ENCODE measurements around the gene ARFGEF2.
"Not testable (repeated sequence)": the region's sequence is repeated elsewhere in the genome, so short reads cannot be mapped to it uniquely, and the experiment has no call there.

Gene ARFGEF2

DNA sequence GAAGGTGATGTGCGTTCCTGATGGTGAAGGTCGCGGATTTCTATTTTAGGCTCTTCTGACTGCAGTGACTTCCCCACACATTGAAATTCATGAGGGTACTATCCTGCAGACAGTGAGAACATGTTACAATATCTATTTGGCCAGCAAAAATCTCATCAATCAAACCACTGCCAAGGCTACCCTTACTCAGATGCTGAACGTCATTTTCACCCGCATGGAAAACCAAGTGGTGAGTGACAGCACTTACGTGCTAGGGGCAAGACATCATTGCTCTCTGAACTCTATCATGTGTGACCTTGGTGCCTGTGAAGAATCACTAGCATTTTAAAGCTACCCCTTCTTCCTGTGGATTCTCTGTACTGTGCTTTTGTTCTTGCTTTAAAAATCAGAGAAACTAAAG lies 31.1 kb downstream of the ARFGEF2 start:
- no peak for DNase-seq (ENCODE audit: low spot score)

DNA sequence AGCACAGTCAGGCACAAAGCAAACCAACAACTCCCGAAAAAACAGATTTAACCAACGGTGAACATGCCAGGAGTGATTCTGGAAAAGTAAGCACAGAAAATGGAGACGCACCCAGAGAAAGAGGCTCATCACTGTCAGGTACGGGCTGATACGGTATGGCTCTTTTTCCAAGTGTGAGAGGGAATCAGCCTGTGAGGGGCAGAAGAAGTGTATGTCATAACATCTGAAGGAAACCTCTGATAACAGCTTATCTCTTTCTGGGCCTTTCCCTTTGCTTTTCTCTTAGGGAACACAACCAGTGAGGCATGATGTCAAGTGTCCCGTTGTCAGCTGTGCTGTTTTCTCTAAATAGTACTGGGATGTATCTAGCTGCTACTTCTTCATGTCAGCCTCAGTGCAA lies 32.1 kb downstream of the ARFGEF2 start:
- no peak for DNase-seq (ENCODE audit: low spot score)

GRCh38 chr20:48956052-48956451 lies 34.5 kb downstream of the ARFGEF2 start:
- no peak for DNase-seq (ENCODE audit: low spot score)

GRCh38 chr20:48957053-48957481 lies 35.6 kb downstream of the ARFGEF2 start:
- no peak for DNase-seq (ENCODE audit: low spot score)

DNA sequence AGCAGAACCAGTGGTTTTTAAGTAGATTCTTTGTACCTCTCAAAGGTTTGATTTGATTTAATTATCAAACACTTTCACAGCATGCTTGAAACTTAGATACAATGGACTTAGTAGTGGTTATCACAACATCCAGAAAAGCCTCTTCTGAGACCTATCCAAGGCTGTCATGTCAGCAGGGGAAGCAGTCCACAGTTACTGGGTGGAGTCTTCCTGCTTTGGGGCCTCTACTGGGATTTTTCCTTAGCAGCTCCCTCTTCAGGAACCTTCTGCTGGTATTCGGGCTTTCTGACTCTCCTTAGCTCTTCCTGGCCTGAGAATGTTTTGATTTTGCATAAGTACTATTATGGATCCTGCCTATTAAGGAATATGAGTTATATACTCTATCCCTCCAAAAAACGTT lies 36.0 kb downstream of the ARFGEF2 start:
- no peak for DNase-seq (ENCODE audit: low spot score)

GRCh38 chr20:48958743-48959142 lies 37.2 kb downstream of the ARFGEF2 start:
- DNase-seq (ENCODE audit: low spot score), result no peak

DNA sequence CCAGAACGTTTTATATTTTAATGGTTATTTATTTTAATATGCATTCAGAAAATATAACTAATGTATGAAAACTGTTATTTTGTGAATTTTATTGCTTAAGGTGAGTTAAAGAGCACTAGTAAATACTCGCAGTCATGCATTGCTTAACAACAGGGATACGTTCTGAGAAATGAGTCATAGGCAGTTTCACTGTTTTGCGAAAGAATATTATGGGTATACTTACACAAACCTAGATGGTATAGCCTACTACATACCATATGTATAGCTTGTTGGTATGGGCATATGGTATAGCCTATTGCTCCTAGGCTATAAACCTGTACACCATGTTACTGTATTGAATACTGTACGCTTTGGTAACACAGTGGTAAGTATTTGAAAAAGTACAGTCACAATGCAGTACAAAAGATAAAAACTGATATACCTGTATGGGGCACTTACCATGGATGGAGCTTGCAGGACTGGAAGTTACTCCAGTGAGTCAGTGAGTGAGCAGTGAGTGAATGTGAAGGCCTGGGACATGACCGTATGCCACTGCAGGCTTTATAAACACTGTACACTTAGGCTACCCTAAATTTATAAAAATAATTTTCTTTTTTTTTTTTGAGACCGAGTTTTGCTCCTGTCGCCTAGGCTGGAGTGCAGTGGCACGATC lies 38.5 kb downstream of the ARFGEF2 start:
- DNase-seq (ENCODE audit: low spot score), result no peak

DNA sequence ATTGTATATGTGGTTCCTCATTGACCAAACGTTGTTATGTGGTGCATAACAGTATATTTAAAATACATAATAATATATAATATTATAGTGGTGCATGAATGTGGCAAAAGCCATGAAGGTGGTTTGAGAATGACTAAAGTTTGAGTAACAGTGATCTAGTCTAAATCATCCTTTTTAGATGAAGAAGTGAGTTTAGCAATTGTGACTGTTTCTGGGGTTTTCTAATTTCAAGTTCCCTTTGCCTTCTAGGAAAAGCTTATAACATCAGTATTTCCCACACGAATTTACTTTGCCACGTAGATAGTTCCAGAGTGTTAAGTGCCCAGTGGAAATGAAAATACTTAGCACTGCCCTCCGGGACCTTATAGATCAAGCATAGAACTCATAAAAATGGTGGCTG lies 40.9 kb downstream of the ARFGEF2 start:
- DNase-seq (ENCODE audit: low spot score), result no peak

DNA sequence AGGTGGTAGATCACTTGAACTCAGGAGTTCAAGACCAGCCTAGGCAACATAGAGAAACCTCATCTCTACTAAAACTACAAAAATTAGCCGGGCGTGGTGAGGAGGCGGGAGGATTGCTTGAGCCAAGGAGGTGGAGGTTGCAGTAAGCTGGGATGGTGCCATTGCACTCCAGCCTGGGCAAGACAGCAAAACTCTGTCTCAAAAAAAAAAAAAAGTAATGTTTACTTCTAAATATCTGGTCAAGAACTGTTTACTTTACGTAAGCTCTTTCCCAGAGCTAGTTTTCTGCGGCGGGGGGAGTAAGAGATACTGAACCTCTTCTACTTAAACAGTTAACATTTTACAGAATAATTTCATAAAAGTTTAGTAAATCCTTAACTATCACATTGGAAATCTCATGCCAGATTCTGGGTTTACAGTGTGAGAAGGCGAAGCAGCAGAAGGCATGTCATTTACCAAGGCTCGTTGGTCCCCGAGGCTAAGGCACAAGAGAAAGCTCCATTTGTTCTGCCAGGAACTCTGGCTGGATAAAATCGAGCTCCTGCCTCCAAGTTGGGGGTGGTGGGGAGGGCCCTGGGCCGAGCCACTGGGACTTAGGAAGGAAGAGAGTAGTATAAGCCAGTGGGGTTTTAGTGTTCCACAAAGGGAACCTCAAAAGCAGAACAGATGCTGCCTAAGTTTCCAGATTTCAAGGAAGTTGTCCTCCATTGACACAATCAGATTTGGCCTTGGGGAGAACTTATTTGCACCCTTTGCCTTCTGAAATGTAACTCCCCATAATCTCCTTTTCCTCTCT lies 41.7 kb downstream of the ARFGEF2 start:
- DNase-seq (ENCODE audit: low spot score), result no peak

- no peak for DNase-seq (ENCODE audit: low spot score)
Measured at GRCh38 chr20:48965189-48965910, 43.8 kb downstream of the ARFGEF2 start.

GRCh38 chr20:48970681-48971365 lies 49.3 kb downstream of the ARFGEF2 start:
- DNase-seq (ENCODE audit: low spot score), result no peak

- DNase-seq (ENCODE audit: low spot score), result no peak
Measured at GRCh38 chr20:48971956-48972355, 50.4 kb downstream of the ARFGEF2 start.

DNA sequence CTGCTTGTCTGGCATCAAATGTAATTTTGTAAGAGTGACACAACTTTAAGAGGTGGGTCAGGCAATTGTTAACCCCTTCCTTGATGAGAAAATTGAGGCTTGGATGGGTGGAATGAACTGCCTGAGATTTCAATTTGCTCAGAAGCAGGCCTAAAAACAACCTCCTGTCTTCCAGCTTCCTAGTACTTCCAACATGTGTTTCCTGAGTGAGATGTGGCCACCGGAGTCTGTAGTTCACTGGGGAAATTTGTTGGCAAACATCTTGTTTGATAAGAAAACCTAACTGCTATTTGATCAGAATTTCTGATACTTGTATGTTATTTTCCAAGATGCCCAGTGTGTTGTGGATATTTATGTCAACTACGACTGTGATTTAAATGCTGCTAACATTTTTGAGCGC lies 51.3 kb downstream of the ARFGEF2 start:
- DNase-seq (ENCODE audit: low spot score), result no peak

DNA sequence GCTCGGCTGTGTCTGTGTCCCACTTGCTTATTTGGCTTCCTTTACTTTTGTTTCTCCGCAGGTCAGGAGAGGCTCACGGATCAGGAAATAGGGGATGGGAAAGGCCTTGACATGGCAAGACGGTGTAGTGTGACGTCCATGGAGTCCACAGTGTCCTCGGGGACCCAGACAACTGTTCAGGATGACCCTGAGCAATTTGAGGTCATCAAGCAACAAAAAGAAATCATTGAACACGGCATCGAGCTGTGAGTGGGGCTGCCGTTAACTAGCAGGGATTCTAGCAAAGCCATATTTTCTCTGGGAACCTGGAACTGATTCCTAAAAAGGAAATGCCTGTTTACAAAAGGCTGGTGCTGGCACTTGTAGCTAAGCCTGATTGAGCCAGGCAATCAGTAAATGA lies 54.4 kb downstream of the ARFGEF2 start:
- DNase-seq (ENCODE audit: low spot score), result no peak

DNA sequence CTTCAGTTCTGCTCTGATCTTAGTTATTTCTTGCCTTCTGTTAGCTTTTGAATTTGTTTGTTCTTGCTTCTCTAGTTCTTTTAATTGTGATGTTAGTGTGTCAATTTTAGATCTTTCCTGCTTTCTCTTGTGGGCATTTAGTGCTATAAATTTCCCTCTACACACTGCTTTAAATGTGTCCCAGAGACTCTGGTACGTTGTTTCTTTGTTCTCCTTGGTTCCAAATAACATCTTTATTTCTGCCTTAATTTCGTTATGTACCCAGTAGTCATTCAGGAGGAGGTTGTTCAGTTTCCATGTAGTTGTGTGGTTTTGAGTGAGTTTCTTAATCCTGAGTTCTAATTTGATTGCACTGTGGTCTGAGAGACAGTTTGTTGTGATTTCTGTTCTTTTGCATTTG lies 58.5 kb downstream of the ARFGEF2 start:
- not testable (repeated sequence) for DNase-seq (ENCODE audit: low spot score)

- DNase-seq (ENCODE audit: low spot score), result no peak
Measured at GRCh38 chr20:48983423-48984400, 62.2 kb downstream of the ARFGEF2 start.

DNA sequence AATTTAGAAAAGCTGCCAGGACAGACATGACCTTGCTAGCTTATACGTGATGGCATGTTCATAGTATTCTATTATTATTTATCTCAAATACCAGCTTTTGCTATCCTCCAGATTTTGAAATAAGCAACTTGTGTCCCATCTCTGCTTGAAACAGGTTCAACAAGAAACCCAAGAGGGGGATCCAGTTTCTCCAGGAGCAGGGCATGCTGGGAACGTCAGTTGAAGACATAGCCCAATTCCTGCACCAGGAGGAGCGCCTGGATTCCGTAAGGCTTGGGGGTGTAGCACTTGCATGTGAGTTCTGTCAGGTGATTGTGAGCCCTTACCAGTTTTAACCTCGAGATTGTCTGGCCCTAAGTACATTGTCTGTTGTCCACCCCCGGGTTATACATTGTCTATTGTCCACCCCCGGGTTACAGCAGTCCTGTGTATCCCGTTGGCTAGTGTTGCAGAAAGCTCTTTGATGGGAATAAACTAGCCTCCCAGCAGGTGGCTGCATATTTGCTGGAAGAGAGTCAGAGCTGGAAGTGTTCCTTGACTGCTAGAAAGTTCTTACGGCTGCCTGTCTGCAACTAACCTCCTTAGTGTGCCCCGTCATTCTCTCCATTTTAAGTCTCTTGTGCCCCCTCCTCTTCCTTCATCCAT lies 63.2 kb downstream of the ARFGEF2 start:
- DNase-seq (ENCODE audit: low spot score), result no peak

DNA sequence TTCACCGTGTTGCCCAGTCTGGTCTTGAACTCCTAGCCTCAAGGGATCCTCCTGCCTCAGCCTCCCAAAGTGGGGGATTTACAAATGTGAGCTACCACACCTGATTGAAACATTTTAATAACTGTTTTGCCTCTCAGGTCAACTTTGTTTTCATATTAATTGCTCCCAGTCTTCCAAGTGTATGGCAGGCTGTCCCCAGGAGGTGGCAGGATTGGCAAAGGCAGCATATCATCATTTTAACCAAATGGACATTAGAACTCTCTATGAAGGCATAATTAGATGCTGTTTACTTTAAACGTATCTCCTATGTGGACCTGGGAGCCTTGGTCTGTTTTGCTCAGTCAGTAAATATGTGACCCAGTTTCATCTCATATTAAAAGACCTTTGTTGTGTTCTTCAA lies 65.4 kb downstream of the ARFGEF2 start:
- peak; percentile 52 for DNase-seq (ENCODE audit: low spot score)

- DNase-seq (ENCODE audit: low spot score), result no peak
Measured at GRCh38 chr20:48990467-48990866, 69.0 kb downstream of the ARFGEF2 start.

DNA sequence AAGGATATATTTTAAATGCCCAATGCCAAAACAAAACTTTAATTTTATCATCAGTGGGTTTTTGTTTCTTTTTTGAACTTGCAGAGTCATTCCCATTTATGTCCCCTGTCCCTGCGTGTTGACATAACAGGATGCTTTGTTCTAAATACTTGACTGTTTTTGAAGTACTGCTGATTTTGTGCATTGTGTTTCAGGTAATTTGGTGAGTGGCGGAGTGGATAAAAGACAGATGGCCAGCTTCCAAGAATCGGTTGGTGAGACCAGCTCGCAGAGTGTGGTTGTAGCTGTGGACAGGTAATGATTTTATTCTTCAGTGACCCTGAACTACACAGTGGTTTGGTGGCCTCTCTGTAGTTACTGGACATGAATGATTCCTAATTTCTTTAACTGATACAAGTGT lies 74.1 kb downstream of the ARFGEF2 start:
- DNase-seq (ENCODE audit: low spot score), result no peak
